B cell (primary cell): ENCODE measurements around the gene MED17. TPM values are rescaled to one million over a fixed set of nuclear protein-coding genes. Genes with fewer than 3 reads are reported as not detected.

ENCODE experiments used
- ATAC-seq: fragments of 200-7000 bp; cut with Tn5 transposase; one replicate; pipeline ENCODE4 v1.10.0; 2021; ENCODE audit warnings: low read depth, mild to moderate bottlenecking, moderate number of reproducible peaks, moderate library complexity
- CTCF ChIA-PET: fragments of 350-600 bp; sonication (Branson Sonifier 250); formaldehyde crosslinking; loops from one replicate; lab custom pipeline; 2021; ENCODE audit warnings: antibody characterized with exemption, inconsistent platforms; lab: Charles Lee
- POLR2A ChIA-PET: fragments of 350-600 bp; sonication (Branson Sonifier 250); formaldehyde crosslinking; loops from one replicate; lab custom pipeline; 2021; ENCODE audit warnings: antibody characterized with exemption; lab: Charles Lee
- DNase-seq: peaks from one replicate; pipeline ENCODE4 v3.0.0; 2013
- H2AFZ ChIP-seq: 2 replicates; pipeline ENCODE4 v1.6.1; 2012; ENCODE audit warnings: mild to moderate bottlenecking, low read depth, low read length; ENCODE audit not compliant: insufficient read depth, poor library complexity, severe bottlenecking
- H3K27ac ChIP-seq, 2 donors: 1 replicate in 1 of 2; 2 replicates in 1 of 2; pipeline ENCODE4 v1.5.1; 2012 to 2013; ENCODE audit warnings: low read length in 2 of 2, mild to moderate bottlenecking in 2 of 2, moderate library complexity in 1 of 2
- H3K27me3 ChIP-seq, 4 experiments: fragments of 200-600 bp in 1 of 4; sonication (generic) in 1 of 4; replicated peaks in 1 of 4; 1 replicate in 2 of 4; 2 replicates in 2 of 4; pipeline versions ENCODE4 v1.6.1 to v1.7.0; 2013 to 2016; ENCODE audit warnings: low read length in 3 of 4, mild to moderate bottlenecking in 2 of 4, mixed read lengths in 1 of 4, moderate library complexity in 1 of 4; ENCODE audit not compliant: insufficient read depth in 4 of 4, control insufficient read depth in 3 of 4; ENCODE audit errors: control extremely low read depth in 1 of 4
- H3K36me3 ChIP-seq, 2 experiments: replicated peaks in 1 of 2; 1 replicate in 1 of 2; 2 replicates in 1 of 2; pipeline versions ENCODE4 v1.6.1 to v1.7.1; 2013; ENCODE audit warnings: low read length in 1 of 2; ENCODE audit not compliant: insufficient read depth in 2 of 2, control insufficient read depth in 1 of 2; ENCODE audit errors: control extremely low read depth in 1 of 2, extremely low read depth in 1 of 2
- H3K4me1 ChIP-seq, 2 donors: fragments of 200-600 bp in 1 of 2; sonication (generic) in 1 of 2; 1 replicate in 1 of 2; 2 replicates in 1 of 2; pipeline versions ENCODE4 v1.5.1 to v1.6.1; 2013 to 2017; ENCODE audit warnings: low read length in 2 of 2; ENCODE audit not compliant: control insufficient read depth in 2 of 2, insufficient read depth in 2 of 2
- H3K4me2 ChIP-seq: replicated peaks from 2 replicates; pipeline ENCODE3; 2012; ENCODE audit warnings: mild to moderate bottlenecking, low read depth, low read length; ENCODE audit not compliant: poor library complexity, severe bottlenecking
- H3K4me3 ChIP-seq, 5 experiments: fragments of 200-600 bp in 1 of 5; sonication (generic) in 1 of 5; 1 replicate in 3 of 5; 2 replicates in 2 of 5; pipeline versions ENCODE4 v1.5.1 to v1.7.0; 2011 to 2016; ENCODE audit warnings: low read length in 4 of 5, mild to moderate bottlenecking in 4 of 5, low read depth in 2 of 5, control low read depth in 1 of 5, moderate library complexity in 1 of 5; ENCODE audit not compliant: insufficient read depth in 1 of 5; ENCODE audit errors: control extremely low read depth in 1 of 5, extremely low read depth in 1 of 5
- H3K79me2 ChIP-seq: fragments of 200-600 bp; sonication (generic); one replicate; pipeline ENCODE4 v1.6.0; 2016; ENCODE audit warnings: low read length; ENCODE audit not compliant: control insufficient read depth, insufficient read depth
- H3K9ac ChIP-seq: fragments of 200-600 bp; sonication (generic); 2 replicates; pipeline ENCODE4 v1.6.1; 2017; ENCODE audit warnings: mild to moderate bottlenecking, low read length, moderate library complexity
- H3K9me3 ChIP-seq, 3 donors: one replicate each; pipeline versions ENCODE4 v1.6.1 to v1.7.1; 2013; ENCODE audit warnings: low read length in 2 of 3; ENCODE audit not compliant: control insufficient read depth in 2 of 3, insufficient read depth in 1 of 3; ENCODE audit errors: control extremely low read depth in 1 of 3
- H4K20me1 ChIP-seq: 2 replicates; pipeline ENCODE4 v1.6.0; 2012; ENCODE audit warnings: mild to moderate bottlenecking, low read length; ENCODE audit not compliant: insufficient read depth, control insufficient read depth, poor library complexity, severe bottlenecking
- H3K27ac Mint-ChIP-seq: one replicate; pipeline ENCODE4 v1.8.0; 2021; ENCODE audit warnings: mixed read lengths
- H3K27me3 Mint-ChIP-seq: one replicate; pipeline ENCODE4 v1.8.0; 2021; ENCODE audit warnings: mixed read lengths
- H3K4me1 Mint-ChIP-seq: one replicate; pipeline ENCODE4 v1.8.0; 2021; ENCODE audit warnings: mixed read lengths
- H3K4me3 Mint-ChIP-seq: one replicate; pipeline ENCODE4 v1.8.0; 2021; ENCODE audit warnings: mixed read lengths
- H3K9me3 Mint-ChIP-seq: one replicate; pipeline ENCODE4 v1.8.0; 2022; ENCODE audit warnings: mixed read lengths; ENCODE audit not compliant: insufficient read depth
- EZH2 ChIP-seq: IDR thresholded peaks from 2 replicates; pipeline ENCODE4 v1.6.1; 2012; ENCODE audit warnings: borderline replicate concordance, low read depth, mild to moderate bottlenecking, moderate library complexity, low read length; ENCODE audit not compliant: insufficient read depth, poor library complexity, severe bottlenecking
- WGBS: methylation state at CpG from one replicate; pipeline ENCODE4 v1.1.5; 2013; ENCODE audit warnings: missing lambda C conversion rate; ENCODE audit not compliant: insufficient coverage; 5-methylcytosine and 5-hydroxymethylcytosine counted together
- intact Hi-C: fragments of 100-400 bp; cut with micrococcal nuclease; formaldehyde crosslinking; loops from one replicate; pipeline ENCODE4 v1.10.0; 2022
- polyA plus RNA-seq: library from polyadenylated mRNA; depleted of rRNA; stranded (reverse); fragments of >200 nt; gene quantifications from 2 replicates; pipeline ENCODE4 v1.2.3, GENCODE V29; 2012
- total RNA-seq, 2 donors: library from RNA; stranded (reverse); fragments of 120-200 nt in 1 of 2; gene quantifications; 1 replicate in 1 of 2; 2 replicates in 1 of 2; pipeline versions ENCODE4 v1.2.3 to v1.2.4, GENCODE V29; 2013 to 2022
- TF ChIP-seq, protein P1 (sequence below): fragments of 200-600 bp; IDR thresholded peaks from one replicate; pipeline ENCODE4 v1.8.0; 2022; ENCODE audit warnings: antibody characterized with exemption, mild to moderate bottlenecking

Gene MED17
- total and polyA plus RNA-seq, 2 donors (not counting 1 experiment from before 2014, with no cell fraction given) = 26.1 to 78.1 TPM

DNA sequence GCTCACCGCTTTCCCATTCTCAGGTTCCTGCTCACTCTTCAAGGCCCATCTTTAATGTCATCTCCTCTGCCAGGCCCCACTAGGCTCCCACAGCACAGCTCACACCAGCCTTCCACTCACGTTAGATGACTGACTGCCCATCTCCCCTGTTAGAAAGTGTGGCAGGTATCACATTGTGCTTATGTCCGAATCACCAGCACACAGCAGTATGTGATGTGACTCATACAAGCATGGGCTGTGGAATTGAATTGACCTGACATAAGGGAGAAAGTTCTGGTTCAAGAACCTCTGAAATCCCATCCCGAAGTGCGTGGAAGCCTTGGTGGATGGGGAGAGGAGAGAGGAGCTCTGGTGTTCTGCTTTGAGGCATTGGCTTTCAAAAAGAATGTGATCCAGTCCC is 59.8 kb downstream of the MED17 start:
- no peaks in the 10 kb centered on the region for H3K4me1 ChIP-seq
- H3K4me2 ChIP-seq = no peak overlapping the region
- 97% methylated on average over 3 of the region's 5 CpGs for WGBS
- peaks cover 0 to 4% (median 2%) of the 10 kb centered on the region in 4 experiments for H3K27me3 ChIP-seq
- H4K20me1 ChIP-seq = no peaks in the 10 kb centered on the region
- H2AFZ ChIP-seq = no peak overlapping the region
- intact Hi-C loops = no loop called here
- no peaks in the 10 kb centered on the region for H3K9me3 ChIP-seq
- no peak overlapping the region for H3K27ac Mint-ChIP-seq
- CTCF ChIA-PET = no interaction called here
- no peaks in the 10 kb centered on the region for H3K79me2 ChIP-seq
- no peak overlapping the region for H3K9ac ChIP-seq
- H3K36me3 ChIP-seq = no peaks in the 10 kb centered on the region
- POLR2A ChIA-PET = no interaction called here
- no peaks in the 10 kb centered on the region for H3K9me3 Mint-ChIP-seq
- H3K4me3 Mint-ChIP-seq = no peak overlapping the region
- no peak overlapping the region for H3K27ac ChIP-seq
- DNase-seq (no peak), ATAC-seq (no peak)
- H3K27me3 Mint-ChIP-seq = peaks cover 9% of the 10 kb centered on the region
- TF ChIP-seq EZH2 = no peak
- TF ChIP-seq, protein P1, sequence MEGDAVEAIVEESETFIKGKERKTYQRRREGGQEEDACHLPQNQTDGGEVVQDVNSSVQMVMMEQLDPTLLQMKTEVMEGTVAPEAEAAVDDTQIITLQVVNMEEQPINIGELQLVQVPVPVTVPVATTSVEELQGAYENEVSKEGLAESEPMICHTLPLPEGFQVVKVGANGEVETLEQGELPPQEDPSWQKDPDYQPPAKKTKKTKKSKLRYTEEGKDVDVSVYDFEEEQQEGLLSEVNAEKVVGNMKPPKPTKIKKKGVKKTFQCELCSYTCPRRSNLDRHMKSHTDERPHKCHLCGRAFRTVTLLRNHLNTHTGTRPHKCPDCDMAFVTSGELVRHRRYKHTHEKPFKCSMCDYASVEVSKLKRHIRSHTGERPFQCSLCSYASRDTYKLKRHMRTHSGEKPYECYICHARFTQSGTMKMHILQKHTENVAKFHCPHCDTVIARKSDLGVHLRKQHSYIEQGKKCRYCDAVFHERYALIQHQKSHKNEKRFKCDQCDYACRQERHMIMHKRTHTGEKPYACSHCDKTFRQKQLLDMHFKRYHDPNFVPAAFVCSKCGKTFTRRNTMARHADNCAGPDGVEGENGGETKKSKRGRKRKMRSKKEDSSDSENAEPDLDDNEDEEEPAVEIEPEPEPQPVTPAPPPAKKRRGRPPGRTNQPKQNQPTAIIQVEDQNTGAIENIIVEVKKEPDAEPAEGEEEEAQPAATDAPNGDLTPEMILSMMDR = no peak
- no peak overlapping the region for H3K4me3 ChIP-seq
- no peaks in the 10 kb centered on the region for H3K4me1 Mint-ChIP-seq

DNA sequence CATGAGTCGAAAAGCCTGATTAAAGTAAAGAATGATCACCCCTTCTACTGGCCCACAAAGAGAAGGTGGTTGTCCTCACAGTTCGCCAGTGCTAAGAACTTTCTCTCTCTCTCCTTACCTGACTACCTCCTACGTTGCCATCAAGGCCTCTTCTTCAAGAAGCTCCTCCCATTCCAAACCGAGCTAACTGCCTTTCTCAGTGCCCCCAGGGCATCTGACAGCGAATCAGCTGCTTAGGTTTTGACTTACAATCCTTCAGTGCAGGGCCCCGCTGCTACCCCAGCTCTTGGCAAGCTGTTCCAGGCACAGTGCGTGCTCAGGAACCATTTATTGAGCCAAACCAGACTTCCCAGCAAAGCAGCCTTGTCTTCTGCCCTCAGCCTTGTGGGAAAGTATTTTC is 60.5 kb downstream of the MED17 start:
- Histone ChIP-seq H3K79me2 (no peaks in the 10 kb centered on the region), H3K4me2 (no peak overlapping the region), H3K27me3 (peaks cover 0 to 10% (median 3%) of the 10 kb centered on the region in 4 experiments), H3K4me1 (no peaks in the 10 kb centered on the region), H3K9ac (no peak overlapping the region), H2AFZ (no peak overlapping the region), H3K9me3 (peaks cover 0 to under 1% (median 0%) of the 10 kb centered on the region in 3 donors), H3K27ac (no peak overlapping the region), H3K4me3 (no peak overlapping the region), H4K20me1 (no peaks in the 10 kb centered on the region), H3K36me3 (no peaks in the 10 kb centered on the region)
- ChIA-PET CTCF (no interaction called here), POLR2A (no interaction called here)
- no peak overlapping the region for H3K4me3 Mint-ChIP-seq
- peaks cover 2% of the 10 kb centered on the region for H3K4me1 Mint-ChIP-seq
- no peak for ATAC-seq
- WGBS = 66% methylated on average over 6 of the region's 7 CpGs
- intact Hi-C loops = no loop called here
- TF ChIP-seq EZH2 = no peak
- TF ChIP-seq, protein P1 = no peak
- DNase-seq = no peak
- peaks cover 16% of the 10 kb centered on the region for H3K27me3 Mint-ChIP-seq
- no peaks in the 10 kb centered on the region for H3K9me3 Mint-ChIP-seq
- H3K27ac Mint-ChIP-seq = no peak overlapping the region
